Activated CD4-positive, alpha-beta T cell treated with anti-CD3 and anti-CD28 coated beads, Interleukin-10, Interleukin-2, amounts not matched to agents 100 ng/mL and 50 ng/mL, durations not matched to agents 16 hours and 8 hours (primary cell): Measurements from ENCODE around the gene SEMA4G.
"Not testable (repeated sequence)": the region's sequence is repeated elsewhere in the genome, so short reads cannot be mapped to it uniquely, and the experiment has no call there.

Experiments used
- DNase-seq: peaks from one replicate; pipeline ENCODE4 v3.0.0-alpha.2; 2020

Gene SEMA4G

GRCh38 chr10:100972115-100972903 lies 3.0 kb downstream of the SEMA4G start:
- no peak for DNase-seq

DNA sequence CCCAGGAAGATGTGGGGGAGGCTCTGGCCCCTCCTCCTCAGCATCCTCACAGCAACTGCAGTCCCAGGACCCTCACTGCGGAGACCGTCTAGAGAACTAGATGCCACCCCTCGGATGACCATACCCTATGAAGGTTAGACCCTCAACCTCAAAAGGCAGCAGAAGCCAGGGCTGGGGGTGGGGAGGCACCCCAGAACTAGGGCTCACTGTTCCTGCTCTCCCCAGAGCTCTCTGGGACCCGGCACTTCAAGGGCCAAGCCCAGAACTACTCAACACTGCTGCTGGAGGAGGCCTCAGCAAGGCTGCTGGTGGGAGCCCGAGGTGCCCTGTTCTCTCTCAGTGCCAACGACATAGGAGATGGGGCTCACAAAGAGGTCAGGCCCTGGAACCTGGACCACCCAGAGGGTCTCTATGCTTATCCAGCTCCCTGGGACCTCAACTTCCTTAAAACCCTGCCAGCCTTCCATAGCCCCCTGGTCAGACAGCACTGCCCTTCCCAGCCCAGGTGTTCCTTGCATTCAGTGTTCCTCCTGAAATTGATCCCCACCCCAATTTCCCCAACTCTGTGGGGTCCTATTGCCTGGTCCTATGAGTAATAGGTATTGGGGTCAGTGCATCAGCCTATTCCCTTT lies 3.7 kb downstream of the SEMA4G start:
- DNase-seq = no peak

GRCh38 chr10:100975397-100975796 lies 6.1 kb downstream of the SEMA4G start:
- DNase-seq = not testable (repeated sequence)

GRCh38 chr10:100976906-100977305 lies 7.6 kb downstream of the SEMA4G start:
- no peak for DNase-seq

DNA sequence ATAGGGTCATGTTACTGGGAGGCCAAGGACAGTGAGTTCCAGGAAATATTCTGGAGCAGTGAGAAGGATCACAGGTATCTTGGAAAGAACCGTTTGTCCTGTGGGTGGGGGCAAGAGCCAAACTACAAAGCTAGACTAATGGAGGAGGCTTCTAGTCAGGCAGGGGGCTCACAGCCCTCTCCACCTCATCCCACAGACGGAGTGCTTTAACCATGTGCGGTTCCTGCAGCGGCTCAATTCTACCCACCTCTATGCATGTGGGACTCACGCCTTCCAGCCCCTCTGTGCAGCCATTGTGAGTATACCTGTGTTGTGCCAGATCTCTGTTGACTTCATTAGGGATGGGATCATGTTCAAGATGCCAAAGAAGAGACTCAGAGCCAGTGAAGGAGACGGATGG lies 8.1 kb downstream of the SEMA4G start:
- no peak for DNase-seq

- no peak for DNase-seq
Observed at GRCh38 chr10:100978121-100978900, 9.0 kb downstream of the SEMA4G start.

DNA sequence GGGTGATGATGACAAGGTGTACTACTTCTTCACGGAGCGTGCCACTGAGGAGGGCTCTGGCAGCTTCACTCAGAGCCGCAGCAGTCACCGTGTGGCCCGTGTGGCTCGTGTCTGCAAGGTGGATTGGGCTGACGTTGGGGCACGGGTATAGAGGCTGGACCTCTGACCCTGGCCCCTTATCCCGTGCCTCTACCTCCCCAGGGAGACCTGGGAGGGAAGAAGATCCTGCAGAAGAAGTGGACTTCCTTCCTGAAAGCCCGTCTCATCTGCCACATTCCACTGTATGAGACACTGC lies 9.5 kb downstream of the SEMA4G start:
- DNase-seq = no peak

GRCh38 chr10:100979791-100980272 lies 10.5 kb downstream of the SEMA4G start:
- no peak for DNase-seq

DNA sequence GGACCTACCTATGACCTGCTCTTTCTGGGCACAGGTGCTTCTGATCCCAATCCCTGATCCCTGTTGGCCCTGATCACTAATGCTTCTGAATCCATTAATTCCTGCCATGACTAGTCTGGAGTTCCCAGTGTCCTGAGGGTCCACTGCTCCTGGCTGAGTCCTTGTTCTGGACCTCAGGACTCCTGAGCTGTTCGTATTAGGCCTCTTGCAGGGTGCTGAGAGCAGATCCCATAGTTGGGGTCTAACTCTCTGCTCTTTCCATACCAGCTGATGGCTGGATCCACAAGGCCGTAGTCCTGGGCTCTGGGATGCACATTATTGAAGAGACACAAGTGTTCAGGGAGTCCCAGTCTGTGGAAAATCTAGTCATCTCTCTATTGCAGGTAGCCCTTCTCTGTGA lies 11.0 kb downstream of the SEMA4G start:
- DNase-seq = no peak

GRCh38 chr10:100980711-100981110 lies 11.4 kb downstream of the SEMA4G start:
- DNase-seq = no peak

GRCh38 chr10:100981178-100981772 lies 12.0 kb downstream of the SEMA4G start:
- no peak for DNase-seq

DNA sequence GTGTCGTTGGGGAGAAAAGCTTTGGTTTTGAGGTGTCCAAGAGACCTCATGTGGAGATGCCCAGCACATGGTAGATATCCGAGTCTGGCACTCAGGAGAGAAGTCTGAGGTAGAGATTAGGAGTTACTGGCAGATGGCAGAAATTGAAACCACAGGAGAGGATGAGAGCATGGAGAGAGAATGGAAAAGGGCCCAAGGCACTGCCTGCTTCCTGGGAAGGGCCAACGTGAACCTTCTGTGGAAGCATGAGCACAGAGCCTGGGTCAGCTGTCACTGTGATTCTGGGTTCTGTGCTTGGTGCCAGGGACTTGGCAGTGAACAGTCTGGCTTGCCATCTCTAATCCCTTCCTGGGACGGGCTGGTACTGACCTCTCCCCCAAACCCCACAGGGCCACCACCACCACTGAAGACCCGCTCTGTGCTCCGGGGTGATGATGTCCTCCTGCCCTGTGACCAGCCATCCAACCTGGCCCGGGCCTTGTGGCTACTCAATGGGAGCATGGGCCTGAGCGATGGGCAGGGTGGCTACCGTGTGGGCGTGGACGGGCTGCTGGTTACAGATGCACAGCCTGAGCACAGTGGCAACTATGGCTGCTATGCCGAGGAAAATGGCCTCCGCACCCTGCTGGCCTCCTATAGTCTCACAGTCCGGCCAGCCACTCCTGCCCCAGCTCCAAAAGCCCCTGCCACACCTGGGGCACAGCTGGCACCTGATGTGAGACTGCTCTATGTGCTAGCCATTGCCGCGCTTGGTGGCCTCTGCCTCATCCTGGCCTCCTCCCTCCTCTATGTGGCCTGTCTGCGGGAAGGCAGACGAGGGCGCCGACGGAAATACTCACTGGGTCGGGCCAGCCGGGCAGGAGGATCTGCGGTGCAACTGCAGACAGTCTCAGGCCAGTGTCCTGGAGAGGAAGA lies 13.9 kb downstream of the SEMA4G start:
- DNase-seq = no peak

GRCh38 chr10:100983868-100984671 lies 14.8 kb downstream of the SEMA4G start:
- no peak for DNase-seq

DNA sequence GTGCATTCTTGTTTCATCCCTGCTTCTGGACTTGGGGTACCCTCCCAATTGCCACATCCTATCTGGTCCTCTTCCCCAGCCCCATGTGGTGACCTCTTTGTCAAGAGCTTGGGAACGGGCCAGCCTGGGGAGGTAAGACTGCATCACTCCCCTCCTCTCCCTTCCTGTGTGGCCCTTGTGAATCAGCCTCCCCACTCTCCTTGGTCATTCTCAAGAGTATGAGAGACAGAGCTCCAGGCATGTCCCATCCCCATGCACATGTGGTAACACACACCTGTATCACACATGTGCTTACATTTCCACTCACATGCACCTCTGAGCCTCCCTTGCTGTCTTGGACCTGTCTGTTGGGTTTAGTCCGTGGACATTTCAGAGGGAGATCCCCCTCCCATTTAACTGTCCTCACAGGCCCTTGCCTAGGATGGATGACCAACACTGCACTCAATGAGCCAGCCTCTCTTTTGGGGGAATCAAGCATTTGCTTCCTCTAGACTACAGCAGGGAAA lies 15.4 kb downstream of the SEMA4G start:
- DNase-seq = no peak

DNA sequence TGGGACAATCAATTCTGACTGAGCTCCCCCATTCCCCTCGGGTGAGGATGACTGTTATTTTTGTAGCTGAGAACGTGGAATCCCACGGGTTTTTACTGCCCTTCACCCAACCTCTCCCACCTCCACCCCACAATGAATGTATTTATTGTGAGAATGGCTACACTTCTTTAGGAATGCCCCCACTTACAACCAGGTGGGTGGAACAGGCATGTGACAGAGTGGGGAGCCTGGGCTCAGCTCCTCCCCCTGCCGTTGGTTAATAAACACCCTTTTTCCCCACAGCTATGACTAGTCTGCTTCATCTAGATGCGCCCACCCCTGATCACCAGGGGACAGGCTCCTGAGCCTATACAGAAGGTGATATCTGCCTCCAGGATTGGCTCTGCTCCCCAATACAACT lies 16.0 kb downstream of the SEMA4G start:
- no peak for DNase-seq

DNA sequence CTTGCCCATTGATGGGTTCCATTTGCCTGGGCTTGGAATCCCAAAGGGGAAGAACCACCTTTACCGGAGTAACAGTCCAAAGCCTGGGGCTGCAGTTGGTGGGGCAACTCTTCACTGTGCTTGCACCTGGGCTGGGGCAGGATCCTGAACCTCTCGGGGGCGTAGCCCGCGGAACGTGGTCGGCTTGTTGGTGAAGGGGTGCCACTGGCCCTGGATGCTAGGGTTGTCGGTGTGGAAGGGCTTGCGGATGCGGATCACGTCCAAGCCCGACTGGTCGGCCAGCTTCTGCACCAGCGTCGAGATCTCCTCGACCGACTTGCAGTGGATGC lies 17.3 kb downstream of the SEMA4G start:
- no peak for DNase-seq

DNA sequence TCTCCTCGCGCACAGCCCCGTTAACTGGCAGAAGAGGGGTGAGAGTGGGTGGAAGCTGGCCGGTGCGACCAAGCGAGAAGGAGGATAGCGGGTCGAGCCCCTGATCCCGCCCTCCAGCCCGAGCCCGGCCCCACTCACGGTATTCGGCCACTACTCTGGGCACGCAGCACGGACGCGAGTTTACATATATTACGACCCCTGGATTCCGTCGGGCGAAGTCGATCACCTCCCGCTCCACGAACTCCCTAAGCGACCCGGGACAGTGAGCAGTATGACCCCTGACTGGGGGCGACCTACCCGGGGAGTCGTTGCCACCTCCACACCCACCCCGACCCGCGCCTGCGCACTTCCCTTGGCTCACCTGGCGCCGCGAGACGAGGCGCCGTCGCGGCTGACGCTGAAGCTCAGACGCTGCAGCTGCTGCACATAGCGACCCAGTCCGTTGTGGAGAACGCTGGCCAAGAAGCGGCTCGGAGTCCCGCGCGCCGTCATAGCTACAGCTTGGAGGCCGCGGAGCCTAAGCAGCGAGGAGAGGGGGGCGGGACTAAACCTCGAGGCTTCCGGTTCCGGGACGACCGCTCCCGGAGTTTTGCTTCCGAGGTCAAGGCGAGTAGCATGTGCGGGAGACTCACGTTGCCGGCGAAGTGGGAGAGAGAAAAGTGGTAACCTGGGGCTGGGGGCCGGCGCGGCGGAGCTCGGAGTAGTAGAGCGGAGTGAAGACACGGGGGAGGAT lies 17.8 kb downstream of the SEMA4G start, which contains the start of the genes MRPL43 and TWNK:
TSS of gene MRPL43 (minus strand) at position 546 of the 733 bp plus-strand sequence. CDS start at position 492, 54 bp downstream.
TSS of gene TWNK (plus strand) at position 592 of the 733 bp plus-strand sequence. CDS start 668 bp downstream, outside the sequence.
- peak; percentile 89 for DNase-seq

- DNase-seq = no peak
Observed at GRCh38 chr10:100987685-100988049, 18.4 kb downstream of the SEMA4G start.

- no peak for DNase-seq
Observed at GRCh38 chr10:100988166-100988565, 18.9 kb downstream of the SEMA4G start.

DNA sequence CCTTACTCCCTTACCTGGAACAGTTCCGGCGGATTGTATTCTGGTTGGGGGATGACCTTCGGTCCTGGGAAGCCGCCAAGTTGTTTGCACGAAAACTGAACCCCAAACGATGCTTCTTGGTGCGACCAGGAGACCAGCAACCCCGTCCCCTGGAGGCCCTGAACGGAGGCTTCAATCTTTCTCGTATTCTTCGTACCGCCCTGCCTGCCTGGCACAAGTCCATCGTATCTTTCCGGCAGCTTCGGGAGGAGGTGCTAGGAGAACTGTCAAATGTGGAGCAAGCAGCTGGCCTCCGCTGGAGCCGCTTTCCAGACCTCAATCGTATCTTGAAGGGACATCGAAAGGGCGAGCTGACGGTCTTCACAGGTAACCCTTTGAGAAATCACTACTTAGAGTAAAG lies 19.8 kb downstream of the SEMA4G start:
- no peak for DNase-seq
